Adrenal gland (tissue), 12 donors: Measurements from ENCODE around the gene AQP3. TPM values are rescaled to one million over a fixed set of nuclear protein-coding genes. Genes with fewer than 3 reads are reported as not detected.
A peak's percentile ranks its signal among the peaks of the same experiment; 100 is the strongest.

ENCODE experiments used
- DNase-seq, 7 donors: peaks; one replicate each; pipeline ENCODE4 v3.0.0-alpha.2; 2019 to 2020
- H3K27ac ChIP-seq, 5 donors: fragments of 200-600 bp; sonication (generic) in 4 of 5; 1 replicate in 3 of 5; 2 replicates in 2 of 5; pipeline versions ENCODE4 v1.5.1 to v1.8.0; 2016 to 2020; ENCODE audit warnings: mild to moderate bottlenecking in 1 of 5
- H3K27me3 ChIP-seq: fragments of 200-600 bp; 2 replicates; pipeline ENCODE4 v1.8.0; 2021
- H3K36me3 ChIP-seq, 2 donors: fragments of 200-600 bp; replicated peaks in 1 of 2; 1 replicate in 1 of 2; 2 replicates in 1 of 2; pipeline versions ENCODE4 v1.5.1 to v1.8.0; 2018 to 2022
- H3K4me1 ChIP-seq, 2 donors: fragments of 200-600 bp; replicated peaks in 1 of 2; 1 replicate in 1 of 2; 2 replicates in 1 of 2; pipeline versions ENCODE4 v1.5.1 to v1.8.0; 2018 to 2021
- H3K4me3 ChIP-seq, 4 donors: fragments of 200-600 bp; sonication (generic) in 3 of 4; one replicate each; pipeline ENCODE4 v1.5.1; 2016 to 2018
- H3K9me3 ChIP-seq, 3 donors: fragments of 200-600 bp; sonication (generic) in 1 of 3; replicated peaks in 1 of 3; 1 replicate in 2 of 3; 2 replicates in 1 of 3; pipeline versions ENCODE4 v1.5.1 to v1.8.0; 2016 to 2021
- CTCF ChIP-seq, 6 experiments: fragments of 450-650 bp in 4 of 6; fragments of 200-600 bp in 2 of 6; sonication (generic) in 1 of 6; IDR thresholded peaks; 1 replicate in 5 of 6; 2 replicates in 1 of 6; pipeline versions ENCODE4 v1.5.1 to v1.8.0; 2016 to 2021; ENCODE audit warnings: antibody characterized with exemption in 6 of 6, mild to moderate bottlenecking in 2 of 6, moderate library complexity in 1 of 6
- POLR2A ChIP-seq, 2 donors: fragments of 450-650 bp; IDR thresholded peaks; one replicate each; pipeline ENCODE4 v1.6.1; 2017; ENCODE audit warnings: antibody characterized with exemption in 2 of 2, mild to moderate bottlenecking in 2 of 2, moderate library complexity in 1 of 2
- WGBS, 4 donors: extraction: QIAGEN DNeasy Blood & Tissue Kit in 2 of 4; methylation state at CpG; one replicate each; pipeline versions ENCODE4 v1.1.5 to v1.1.7; 2013 to 2017; 5-methylcytosine and 5-hydroxymethylcytosine counted together
- intact Hi-C, 2 donors: fragments of 100-400 bp; cut with DNase I; formaldehyde crosslinking; loops; one replicate each; pipeline versions ENCODE4 v1.14.1 to v1.15.0; 2022 to 2023
- polyA plus RNA-seq, 3 donors: library from polyadenylated mRNA; stranded (reverse); fragments of 200-250 nt in 2 of 3; fragments of 350-450 nt in 1 of 3; fragmentation: Illumina TruSeq in 1 of 3; extraction: RNeasy Lipid Tissue Mini Kit (QIAGEN cat#74804) in 1 of 3; gene quantifications; one replicate each; pipeline ENCODE4 v1.2.3, GENCODE V29; 2013 to 2014
- total RNA-seq, 9 donors: library from RNA; depleted of rRNA in 4 of 9; stranded (reverse); fragments of >200 nt in 4 of 9; fragments of 120-200 nt in 1 of 9; fragmentation: NEBNext Ultra II Directional in 1 of 9; extraction: Animal tissue kit (Norgen Biotek cat#: 25700) in 1 of 9; gene quantifications; one replicate each; pipeline versions ENCODE4 v1.1.0 to v1.2.4, GENCODE V29; 2013 to 2023
- donor health status: healthy with polysubstance abuse.
- donor health status: Bipolar disorder and iron deficiency.
- donor health status: DM: yes; HTN: yes; CAD: no.
- donor health status: DM: no; HTN: no; CAD: no.
- donor health status: DM: no; HTN: no; CAD: no.
- donor health status: DM: yes; HTN: yes; CAD: no.

Gene AQP3
- total and polyA plus RNA-seq, 12 donors, result 0.88 to 17.9 (median 2.3) TPM

GRCh38 chr9:33434317-33435105 lies 12.9 kb downstream of the AQP3 start:
- intact Hi-C loops, result no loop called here
- TF ChIP-seq POLR2A (IDR thresholded peaks at IDR 0.05), result no peak
- TF ChIP-seq CTCF (IDR thresholded peaks at IDR 0.05), result no peak
- Histone ChIP-seq H3K4me3 (no peak overlapping the region), H3K36me3 (no peaks in the 10 kb centered on the region), H3K9me3 (no peaks in the 10 kb centered on the region), H3K27me3 (no peaks in the 10 kb centered on the region), H3K27ac (no peak overlapping the region), H3K4me1 (no peaks in the 10 kb centered on the region)
- peak in 1 of 7 donors; percentile 17 for DNase-seq
- WGBS, 4 donors, result 55 to 74% (median 62%) methylated on average over 4 to 16 of the region's 16 CpGs

GRCh38 chr9:33433871-33434270 lies 13.5 kb downstream of the AQP3 start:
- Histone ChIP-seq H3K9me3 (no peaks in the 10 kb centered on the region), H3K27me3 (no peaks in the 10 kb centered on the region), H3K4me1 (no peaks in the 10 kb centered on the region), H3K27ac (no peak overlapping the region), H3K4me3 (no peak overlapping the region), H3K36me3 (no peaks in the 10 kb centered on the region)
- TF ChIP-seq CTCF (IDR thresholded peaks at IDR 0.05) (no peak), POLR2A (IDR thresholded peaks at IDR 0.05) (no peak)
- intact Hi-C loops, result no loop called here
- no peak for DNase-seq
- WGBS, 4 donors, result 87 to 94% (median 90%) methylated on average over 5 to 8 of the region's 8 CpGs

- no peaks in the 10 kb centered on the region for H3K4me1 ChIP-seq
- intact Hi-C loops, result no loop called here
- H3K9me3 ChIP-seq, result no peaks in the 10 kb centered on the region
- H3K27ac ChIP-seq, result no peak overlapping the region
- no peaks in the 10 kb centered on the region for H3K27me3 ChIP-seq
- TF ChIP-seq POLR2A (IDR thresholded peaks at IDR 0.05) (no peak), CTCF (IDR thresholded peaks at IDR 0.05) (no peak)
- H3K36me3 ChIP-seq, result no peaks in the 10 kb centered on the region
- DNase-seq, result no peak
- H3K4me3 ChIP-seq, result no peak overlapping the region
- WGBS, 4 donors, result 85 to 98% (median 89%) methylated on average over 2 of the region's 2 CpGs
These were observed 16.0 kb downstream of the AQP3 start for GRCh38 chr9:33431420-33431819.

GRCh38 chr9:33430942-33431341 lies 16.5 kb downstream of the AQP3 start:
- no peaks in the 10 kb centered on the region for H3K9me3 ChIP-seq
- no peaks in the 10 kb centered on the region for H3K27me3 ChIP-seq
- TF ChIP-seq CTCF (IDR thresholded peaks at IDR 0.05) (no peak), POLR2A (IDR thresholded peaks at IDR 0.05) (no peak)
- no peak overlapping the region for H3K4me3 ChIP-seq
- intact Hi-C loops, result no loop called here
- DNase-seq, result no peak
- no peaks in the 10 kb centered on the region for H3K4me1 ChIP-seq
- H3K27ac ChIP-seq, result no peak overlapping the region
- 16 to 29% (median 25%) methylated on average over 1 of the region's 1 CpG for WGBS, 4 donors
- no peaks in the 10 kb centered on the region for H3K36me3 ChIP-seq
